NCI-H1417 (cell line): ENCODE results near the gene WDR90.
A peak's percentile ranks its signal among the peaks of the same experiment; 100 is the strongest.

Experiments used
- DNase-seq, 3 experiments: peaks; one replicate each; lab custom pipeline; 2025; lab: John Stamatoyannopoulos, UW

Gene WDR90

DNA sequence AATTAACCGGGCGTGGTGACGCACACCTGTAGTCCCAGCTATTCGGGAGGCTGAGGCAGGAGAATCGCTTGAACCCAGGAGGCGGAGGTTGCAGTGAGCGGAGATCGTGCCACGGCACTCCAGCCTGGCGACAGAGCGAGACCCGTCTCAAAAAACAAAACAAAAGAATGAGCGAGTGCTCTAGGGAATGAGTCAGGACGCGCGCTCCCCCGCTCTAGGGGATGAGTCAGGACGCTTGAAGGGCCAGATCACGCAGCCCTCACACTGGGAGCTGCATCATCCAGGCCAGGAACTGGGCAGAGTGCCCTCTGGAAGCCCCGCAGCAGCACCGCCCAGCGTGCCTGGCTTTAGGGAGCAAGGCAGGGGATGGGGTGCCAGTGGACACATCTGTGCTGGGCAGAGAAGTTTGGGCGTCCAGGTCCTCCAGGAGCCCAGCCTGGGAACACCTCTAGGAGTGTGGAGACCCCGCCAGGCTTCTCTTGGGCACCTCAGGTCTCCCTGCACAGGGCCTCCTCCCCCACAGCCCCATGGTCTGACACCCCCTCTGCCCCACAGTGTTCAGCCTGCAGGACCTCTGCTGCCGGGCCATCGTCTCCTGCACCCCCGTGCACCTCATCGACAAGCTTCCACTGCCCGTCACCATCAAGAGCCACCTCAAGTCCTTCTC is 22.2 kb upstream of the WDR90 start:
- no peak for DNase-seq

- DNase-seq: peak in 2 of 3 experiments; percentile 72 to 89
Measured at GRCh38 chr16:627454-628239, 21.5 kb upstream of the WDR90 start.

DNA sequence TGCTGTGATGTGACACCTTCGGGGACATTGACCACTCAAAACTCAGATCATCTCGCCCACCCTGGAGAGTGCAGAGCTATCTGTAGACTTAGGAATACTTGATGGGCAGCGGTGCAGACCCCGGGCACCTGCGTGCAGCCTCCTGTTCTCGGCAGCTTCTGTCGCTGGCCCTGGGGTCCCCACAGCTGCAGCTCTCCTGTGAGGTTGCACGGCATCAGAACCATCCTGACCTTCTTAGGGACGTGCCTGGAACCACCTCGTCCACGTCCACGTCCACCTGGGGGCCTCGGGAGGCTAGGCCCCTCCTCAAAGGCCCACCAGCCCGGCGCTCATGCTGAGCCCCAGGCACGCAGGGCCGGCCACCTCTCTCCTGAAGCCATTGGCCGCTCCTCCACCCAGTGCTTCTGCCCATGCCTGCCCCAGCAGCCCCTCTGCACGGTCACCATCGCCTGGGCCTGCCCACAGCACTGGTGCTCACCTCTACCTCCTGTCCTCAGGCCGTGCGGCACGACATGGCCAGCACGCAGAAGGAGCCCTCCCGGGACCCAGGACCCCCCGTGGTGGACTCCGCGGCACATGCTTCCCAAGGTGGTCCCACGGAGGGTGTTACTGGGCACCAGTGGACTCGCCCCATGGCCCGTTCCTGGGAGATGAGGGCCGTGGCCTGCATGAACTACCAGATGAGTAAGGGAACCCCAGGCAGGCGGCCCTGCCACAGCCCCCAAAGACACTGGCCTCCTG is 20.7 kb upstream of the WDR90 start:
- DNase-seq: no peak

GRCh38 chr16:629185-629832 is 19.9 kb upstream of the WDR90 start:
- no peak for DNase-seq

DNA sequence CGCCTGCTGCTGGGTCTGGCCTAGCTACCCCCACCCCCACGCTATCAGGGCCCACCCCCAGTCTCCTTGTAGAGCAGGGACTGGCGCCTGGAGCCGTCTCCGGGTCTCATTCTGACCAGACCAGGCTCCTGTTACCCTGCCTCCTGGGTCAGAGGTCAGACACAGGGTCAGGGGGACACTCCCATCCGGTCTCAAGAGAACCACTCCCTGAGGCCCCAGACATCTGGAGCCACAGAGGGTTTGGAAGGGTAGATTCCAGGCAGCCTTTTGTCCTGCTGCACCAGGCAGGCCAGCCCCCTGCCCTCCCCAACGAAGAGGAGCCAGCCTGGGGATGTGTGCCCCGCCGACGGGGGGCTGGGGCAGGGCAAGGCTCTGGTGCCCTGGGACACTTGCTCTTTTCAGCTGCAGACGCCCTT is 19.3 kb upstream of the WDR90 start:
- no peak for DNase-seq

DNA sequence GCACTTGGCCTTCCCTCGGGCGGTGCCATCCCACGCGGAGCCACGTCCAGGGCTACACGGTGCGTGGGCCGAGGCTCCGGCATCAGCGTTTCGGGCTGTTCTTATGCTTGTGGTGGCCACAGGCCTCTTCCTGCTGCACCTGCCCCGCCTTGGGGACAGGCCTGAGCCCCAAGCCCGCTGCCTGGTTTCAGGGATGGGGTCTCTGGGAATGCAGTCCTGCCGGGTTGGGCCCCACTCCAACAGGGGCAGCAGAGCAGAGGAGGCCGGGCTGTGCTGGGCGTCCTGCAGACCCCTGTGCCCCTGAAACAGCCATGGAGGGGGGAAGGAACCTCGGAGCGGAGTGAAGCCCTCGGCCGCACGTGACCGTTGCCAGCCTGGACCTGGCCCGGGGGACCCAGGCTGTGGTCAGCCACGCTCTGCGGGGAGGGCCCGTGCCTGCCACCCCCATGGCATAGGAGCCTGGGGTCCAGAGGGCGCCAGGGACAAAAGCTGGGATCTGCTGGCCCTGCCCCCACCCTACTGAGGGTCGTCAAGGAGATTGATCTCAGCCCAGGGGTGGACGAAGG is 18.8 kb upstream of the WDR90 start:
- no peak for DNase-seq

- peak in 1 of 3 experiments; percentile 10 for DNase-seq
Measured at GRCh38 chr16:630815-631405, 18.3 kb upstream of the WDR90 start, which contains the start of gene WFIKKN1. Gene WFIKKN1, plus strand, starts transcription at chr16:630985. Its CDS starts 269 bp downstream, at chr16:631254.

GRCh38 chr16:631808-632358 is 17.3 kb upstream of the WDR90 start:
- DNase-seq: no peak

GRCh38 chr16:632486-633335 is 16.5 kb upstream of the WDR90 start:
- no peak for DNase-seq

- DNase-seq: no peak
Measured at GRCh38 chr16:633336-634050, 15.7 kb upstream of the WDR90 start.

DNA sequence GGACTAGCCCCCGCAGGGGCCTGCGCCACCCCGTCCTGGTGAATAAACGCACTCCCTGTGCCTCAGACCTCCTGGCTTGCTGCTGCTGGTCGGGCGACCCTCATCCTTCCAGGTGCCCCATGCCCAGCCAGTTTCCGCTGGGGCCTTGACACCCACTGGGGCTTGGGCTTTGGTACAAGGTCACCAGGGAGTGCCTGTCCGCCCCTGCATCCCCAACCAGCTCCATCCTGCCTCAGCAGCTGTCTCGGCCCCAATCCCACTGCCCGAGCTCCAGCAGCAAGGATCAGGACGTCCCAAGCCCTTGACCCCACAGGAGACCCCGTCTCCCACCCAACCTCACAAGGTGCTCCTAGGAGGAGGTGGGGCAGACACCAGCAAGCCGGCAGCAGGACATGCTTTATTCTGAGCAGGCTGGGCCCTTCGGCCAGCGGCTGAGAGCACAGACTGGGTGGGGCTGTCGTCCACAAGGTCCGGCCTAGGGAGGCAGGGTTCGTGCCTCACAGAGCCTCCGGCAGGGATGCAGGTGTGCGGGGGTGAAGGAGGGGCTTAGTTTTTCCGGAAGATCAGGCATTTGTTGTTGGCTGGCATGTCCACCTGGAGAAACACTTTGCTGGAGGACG is 15.0 kb upstream of the WDR90 start:
- no peak for DNase-seq

- no peak for DNase-seq
Measured at GRCh38 chr16:634996-635395, 14.2 kb upstream of the WDR90 start.

DNA sequence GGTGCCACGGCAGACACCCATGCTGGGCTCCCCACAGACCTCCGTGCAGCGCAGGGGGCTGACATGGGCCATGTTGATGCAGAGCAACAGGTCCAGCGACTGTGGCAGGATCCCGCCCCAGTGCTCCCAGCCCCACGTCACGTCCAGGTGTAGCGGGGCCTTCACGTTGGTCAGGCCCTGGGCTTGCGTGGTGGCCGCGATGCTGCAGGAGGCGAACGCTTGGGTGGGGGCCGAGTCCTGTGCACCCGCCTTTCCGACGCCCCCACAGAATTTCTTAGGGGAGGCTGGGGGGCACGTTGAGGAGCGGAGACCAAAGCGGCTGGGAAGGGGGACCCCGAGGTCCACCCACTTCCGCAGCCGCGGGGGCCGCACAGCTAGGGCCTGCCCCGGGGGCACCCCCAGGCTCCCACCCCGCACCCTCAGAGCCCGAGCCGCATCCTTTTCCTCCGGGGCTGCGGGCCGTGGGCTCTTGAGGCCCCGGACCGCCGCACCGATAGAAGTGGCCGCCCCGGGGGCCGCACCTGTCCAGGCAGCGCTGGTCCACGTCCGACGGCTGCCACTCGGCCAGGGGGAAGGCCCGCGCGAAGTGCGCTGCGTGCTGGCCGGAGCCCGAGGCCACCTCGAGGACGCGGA is 13.5 kb upstream of the WDR90 start:
- peak in 1 of 3 experiments; percentile 48 for DNase-seq

- DNase-seq: peak; percentile 92 to 98 (median 96)
Measured at GRCh38 chr16:636206-637080, 12.7 kb upstream of the WDR90 start, which contains the start of gene METTL26. Gene METTL26, minus strand, starts transcription at chr16:636305. Its CDS starts 15 bp downstream, at chr16:636290.

- peak; percentile 55 to 96 (median 61) for DNase-seq
Measured at GRCh38 chr16:637081-638018, 11.8 kb upstream of the WDR90 start.

DNA sequence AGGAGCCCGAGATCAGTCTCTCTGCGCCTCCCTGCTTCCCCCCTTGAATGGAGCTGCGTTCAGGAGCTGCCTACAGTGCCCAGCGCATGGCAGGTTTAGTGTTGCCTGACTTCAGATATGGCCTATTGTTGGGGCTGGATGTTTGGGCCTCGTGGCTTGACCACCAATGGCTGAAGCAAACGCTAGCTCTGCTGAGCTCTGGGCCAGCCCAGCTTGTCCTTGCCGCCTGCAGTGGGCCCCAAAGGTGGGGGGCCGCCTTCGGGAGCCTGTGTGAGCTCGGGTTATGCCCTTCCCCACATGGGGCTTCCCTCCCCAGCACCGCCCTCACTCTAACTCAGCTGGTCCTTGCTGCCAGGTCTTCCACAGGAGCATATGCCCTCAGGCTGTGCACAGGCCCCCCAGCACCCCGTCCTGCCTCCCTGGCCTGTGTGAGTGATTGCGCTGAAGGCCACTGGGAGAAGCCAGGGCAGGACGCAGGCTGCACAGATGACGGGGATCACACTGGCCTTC is 11.1 kb upstream of the WDR90 start:
- no peak for DNase-seq
